OCI-LY7 (cell line): ENCODE data around the gene HMG20A. TPM values are rescaled to one million over a fixed set of nuclear protein-coding genes. Genes with fewer than 3 reads are reported as not detected.

Source experiments
- BruUV-seq: library from RNA; stranded (reverse); fragments of 400-500 nt; replicated peaks from 2 replicates; lab custom pipeline; 2021; lab: Mats Ljungman, UMichigan
- CTCF ChIA-PET: fragments of 300-600 bp; sonication (Branson Sonifier 250); formaldehyde crosslinking; loops from one replicate; lab custom pipeline; 2022; ENCODE audit warnings: antibody characterized with exemption; ENCODE audit not compliant: unreplicated experiment; lab: Charles Lee
- POLR2A ChIA-PET: fragments of 300-600 bp; sonication (Branson Sonifier 250); formaldehyde crosslinking; loops from one replicate; lab custom pipeline; 2022; ENCODE audit warnings: antibody characterized with exemption; lab: Charles Lee
- DNase-seq: peaks from one replicate; pipeline ENCODE4 v3.0.0-alpha.2; 2015; ENCODE audit warnings: low spot score
- H2AFZ ChIP-seq: fragments of 200-600 bp; sonication (generic), shearing (Covaris generic); 2 replicates; pipeline ENCODE4 v1.6.1; 2014; ENCODE audit warnings: mild to moderate bottlenecking, antibody characterized with exemption, low read length, moderate library complexity
- H3K27ac ChIP-seq: fragments of 200-600 bp; sonication (generic); 2 replicates; pipeline ENCODE4 v1.5.1; 2014; ENCODE audit warnings: mixed run types, low read depth, mild to moderate bottlenecking, moderate library complexity, low read length, inconsistent platforms; ENCODE audit not compliant: poor library complexity, severe bottlenecking
- H3K36me3 ChIP-seq: fragments of 200-600 bp; sonication (generic); 2 replicates; pipeline ENCODE4 v1.6.1; 2014; ENCODE audit warnings: mild to moderate bottlenecking, antibody characterized with exemption, low read length, moderate library complexity, mixed read lengths; ENCODE audit not compliant: insufficient read depth
- H3K4me1 ChIP-seq: fragments of 200-600 bp; sonication (generic); 2 replicates; pipeline ENCODE4 v1.5.1; 2014; ENCODE audit warnings: mild to moderate bottlenecking, low read length; ENCODE audit not compliant: insufficient read depth, poor library complexity, severe bottlenecking
- H3K4me2 ChIP-seq: fragments of 200-600 bp; sonication (generic); 2 replicates; pipeline ENCODE4 v1.6.1; 2014; ENCODE audit warnings: mild to moderate bottlenecking, low read length
- H3K4me3 ChIP-seq: fragments of 200-600 bp; sonication (generic); 2 replicates; pipeline ENCODE4 v1.5.1; 2014; ENCODE audit warnings: mild to moderate bottlenecking, low read depth, low read length; ENCODE audit not compliant: poor library complexity, severe bottlenecking
- H3K79me2 ChIP-seq: fragments of 200-600 bp; sonication (generic); 2 replicates; pipeline ENCODE4 v1.6.1; 2016; ENCODE audit warnings: low read depth, mild to moderate bottlenecking, low read length, moderate library complexity, mixed read lengths; ENCODE audit not compliant: insufficient read depth
- H3K9me2 ChIP-seq: fragments of 200-600 bp; sonication (generic); 2 replicates; pipeline ENCODE4 v1.6.1; 2016; ENCODE audit warnings: mild to moderate bottlenecking, low read length, mixed read lengths; ENCODE audit not compliant: insufficient read depth
- H3K9me3 ChIP-seq: fragments of 200-600 bp; sonication (generic); 2 replicates; pipeline ENCODE4 v1.6.1; 2014; ENCODE audit warnings: mild to moderate bottlenecking, mixed run types, low read length, mixed read lengths
- H4K20me1 ChIP-seq: fragments of 200-600 bp; sonication (generic); 2 replicates; pipeline ENCODE4 v1.6.1; 2014; ENCODE audit warnings: mild to moderate bottlenecking, antibody characterized with exemption, low read length, moderate library complexity, mixed read lengths; ENCODE audit not compliant: insufficient read depth
- EZH2phosphoT487 ChIP-seq: fragments of 200-600 bp; sonication (generic); IDR thresholded peaks from 2 replicates; pipeline ENCODE4 v1.6.1; 2018; ENCODE audit warnings: low read depth, borderline replicate concordance, mild to moderate bottlenecking, mixed run types, antibody characterized with exemption, low read length, moderate library complexity, mixed read lengths
- intact Hi-C: fragments of 100-400 bp; cut with micrococcal nuclease; formaldehyde crosslinking; loops from one replicate; pipeline ENCODE4 v1.10.0; 2022; ENCODE audit not compliant: unreplicated experiment
- total RNA-seq, 2 experiments: library from RNA; depleted of rRNA in 1 of 2; stranded (reverse); fragments of >200 nt in 1 of 2; shearing (Covaris generic) in 1 of 2; gene quantifications; 2 replicates each; pipeline ENCODE4 v1.2.3, GENCODE V29; 2014 to 2022
- TF ChIP-seq, protein P1 (sequence below): fragments of 200-600 bp; sonication (generic); conservative IDR thresholded peaks from 2 replicates; pipeline ENCODE4 v1.5.1; 2014; ENCODE audit warnings: mild to moderate bottlenecking, antibody characterized with exemption, low read length, moderate library complexity, mixed read lengths

HMG20A gene
- total RNA-seq, 2 experiments from 2014 or later, result 29.1 to 49.9 TPM

DNA sequence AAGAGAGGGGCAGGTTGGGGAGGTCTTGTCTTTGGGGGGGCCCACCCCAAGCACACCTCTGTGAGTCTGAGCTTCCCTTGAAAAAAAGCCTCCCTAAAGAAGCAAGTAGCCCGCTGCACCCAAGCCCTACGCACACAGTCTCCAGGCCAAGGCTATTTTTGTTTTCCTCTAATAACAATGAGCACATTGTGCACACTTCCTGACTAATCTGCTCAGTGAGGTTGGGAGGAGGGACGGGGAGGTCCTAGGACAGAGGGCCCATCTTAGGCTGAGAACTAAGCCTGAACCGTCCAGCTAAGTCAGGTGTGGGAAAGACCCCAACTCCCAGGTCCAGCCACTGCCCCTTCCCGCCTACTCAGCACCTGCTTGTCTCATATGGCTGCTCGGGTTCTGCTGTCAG lies 87.2 kb downstream of the HMG20A start:
- Histone ChIP-seq H3K27ac (no peak overlapping the region), H3K79me2 (no peaks in the 10 kb centered on the region), H3K36me3 (no peaks in the 10 kb centered on the region), H3K4me1 (peaks cover 24% of the 10 kb centered on the region), H4K20me1 (no peaks in the 10 kb centered on the region), H3K9me2 (no peaks in the 10 kb centered on the region), H3K9me3 (no peaks in the 10 kb centered on the region), H2AFZ (peak overlapping the region; percentile 24; the same call in 1 of the 2 replicates), H3K4me3 (no peak overlapping the region), H3K4me2 (peak overlapping the region; percentile 20; the same call in 1 of the 2 replicates)
- ChIA-PET CTCF (interaction anchor here (1.0 to 1.1 kb wide), 2 partner anchors 10 to 11 kb away, joined by 3 read pairs; no protein-coding TSS in a partner anchor), POLR2A (interaction anchor here (1.7 kb wide), 1 partner anchor 11 kb away, joined by 5 read pairs; no protein-coding TSS in a partner anchor)
- DNase-seq, result no peak
- intact Hi-C loops, result no loop called here
- no TSS peak for BruUV-seq
- no peak for TF ChIP-seq EZH2phosphoT487
- TF ChIP-seq, protein P1, sequence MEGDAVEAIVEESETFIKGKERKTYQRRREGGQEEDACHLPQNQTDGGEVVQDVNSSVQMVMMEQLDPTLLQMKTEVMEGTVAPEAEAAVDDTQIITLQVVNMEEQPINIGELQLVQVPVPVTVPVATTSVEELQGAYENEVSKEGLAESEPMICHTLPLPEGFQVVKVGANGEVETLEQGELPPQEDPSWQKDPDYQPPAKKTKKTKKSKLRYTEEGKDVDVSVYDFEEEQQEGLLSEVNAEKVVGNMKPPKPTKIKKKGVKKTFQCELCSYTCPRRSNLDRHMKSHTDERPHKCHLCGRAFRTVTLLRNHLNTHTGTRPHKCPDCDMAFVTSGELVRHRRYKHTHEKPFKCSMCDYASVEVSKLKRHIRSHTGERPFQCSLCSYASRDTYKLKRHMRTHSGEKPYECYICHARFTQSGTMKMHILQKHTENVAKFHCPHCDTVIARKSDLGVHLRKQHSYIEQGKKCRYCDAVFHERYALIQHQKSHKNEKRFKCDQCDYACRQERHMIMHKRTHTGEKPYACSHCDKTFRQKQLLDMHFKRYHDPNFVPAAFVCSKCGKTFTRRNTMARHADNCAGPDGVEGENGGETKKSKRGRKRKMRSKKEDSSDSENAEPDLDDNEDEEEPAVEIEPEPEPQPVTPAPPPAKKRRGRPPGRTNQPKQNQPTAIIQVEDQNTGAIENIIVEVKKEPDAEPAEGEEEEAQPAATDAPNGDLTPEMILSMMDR, result no peak

DNA sequence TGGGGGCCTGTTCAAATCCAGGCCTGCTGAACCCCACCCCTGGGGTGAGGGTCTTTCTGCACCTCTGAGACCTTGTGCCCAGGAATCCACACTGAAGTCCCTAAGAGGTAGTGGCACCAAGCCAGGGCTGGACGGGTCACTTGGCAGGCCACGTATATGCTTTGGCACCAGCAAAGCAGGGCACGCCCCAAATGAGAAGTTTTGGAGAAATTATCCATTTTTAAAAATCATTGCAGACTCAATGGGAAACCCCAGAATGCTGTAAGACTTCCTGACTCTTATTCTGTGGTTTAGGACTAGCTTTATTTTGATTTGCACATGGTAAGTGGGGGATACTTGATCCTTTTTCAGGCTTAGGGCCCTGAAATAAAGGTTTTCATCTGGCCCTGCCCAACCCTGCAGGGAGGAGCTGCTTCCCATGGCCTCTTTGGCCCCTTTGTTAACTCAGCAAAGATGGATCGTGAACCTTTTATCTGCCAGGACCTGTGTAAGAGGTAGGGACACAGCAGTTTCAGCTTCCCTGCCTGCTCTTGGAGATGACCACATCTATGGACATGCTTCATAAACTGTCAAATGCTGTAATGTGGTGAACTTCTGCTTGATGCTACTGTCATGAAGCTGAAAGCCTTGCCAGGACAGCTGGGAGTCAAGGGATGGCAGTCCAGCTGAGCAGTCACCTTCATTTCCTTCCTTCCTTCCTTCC lies 88.0 kb downstream of the HMG20A start:
- BruUV-seq, result no TSS peak
- Histone ChIP-seq H3K27ac (no peak overlapping the region), H3K4me2 (no peak overlapping the region), H3K36me3 (no peaks in the 10 kb centered on the region), H3K9me2 (no peaks in the 10 kb centered on the region), H2AFZ (no peak overlapping the region), H3K9me3 (no peaks in the 10 kb centered on the region), H4K20me1 (no peaks in the 10 kb centered on the region), H3K79me2 (no peaks in the 10 kb centered on the region), H3K4me1 (peaks cover 24% of the 10 kb centered on the region), H3K4me3 (no peak overlapping the region)
- no peak for DNase-seq
- TF ChIP-seq EZH2phosphoT487, result no peak
- TF ChIP-seq, protein P1, result no peak
- intact Hi-C loops, result no loop called here
- CTCF ChIA-PET, result interaction anchor here (1.5 kb wide), 1 partner anchor 12 kb away, joined by 4 read pairs; no protein-coding TSS in a partner anchor
- POLR2A ChIA-PET, result interaction anchor here (0.5 to 1.7 kb wide), 3 partner anchors 11 to 28 kb away, joined by 3 to 6 read pairs (median 5); no protein-coding TSS in a partner anchor
